Mammary epithelial cell (primary cell): ENCODE measurements around the gene GAA.

ENCODE experiments used
- EZH2 ChIP-seq: IDR thresholded peaks from 2 replicates; pipeline ENCODE4 v1.6.1; 2012; ENCODE audit warnings: low read length, inconsistent platforms, borderline replicate concordance
- TF ChIP-seq, protein P1 (sequence below), 2 donors: IDR thresholded peaks in 1 of 2; conservative IDR thresholded peaks in 1 of 2; 2 replicates each; pipeline ENCODE4 v1.5.1; 2011 to 2012; ENCODE audit warnings: inconsistent platforms in 2 of 2, low read length in 2 of 2, mild to moderate bottlenecking in 2 of 2, control low read depth in 1 of 2, low read depth in 1 of 2; ENCODE audit not compliant: insufficient read depth in 1 of 2; ENCODE audit errors: extremely low read depth in 1 of 2

- TF ChIP-seq, protein P1, sequence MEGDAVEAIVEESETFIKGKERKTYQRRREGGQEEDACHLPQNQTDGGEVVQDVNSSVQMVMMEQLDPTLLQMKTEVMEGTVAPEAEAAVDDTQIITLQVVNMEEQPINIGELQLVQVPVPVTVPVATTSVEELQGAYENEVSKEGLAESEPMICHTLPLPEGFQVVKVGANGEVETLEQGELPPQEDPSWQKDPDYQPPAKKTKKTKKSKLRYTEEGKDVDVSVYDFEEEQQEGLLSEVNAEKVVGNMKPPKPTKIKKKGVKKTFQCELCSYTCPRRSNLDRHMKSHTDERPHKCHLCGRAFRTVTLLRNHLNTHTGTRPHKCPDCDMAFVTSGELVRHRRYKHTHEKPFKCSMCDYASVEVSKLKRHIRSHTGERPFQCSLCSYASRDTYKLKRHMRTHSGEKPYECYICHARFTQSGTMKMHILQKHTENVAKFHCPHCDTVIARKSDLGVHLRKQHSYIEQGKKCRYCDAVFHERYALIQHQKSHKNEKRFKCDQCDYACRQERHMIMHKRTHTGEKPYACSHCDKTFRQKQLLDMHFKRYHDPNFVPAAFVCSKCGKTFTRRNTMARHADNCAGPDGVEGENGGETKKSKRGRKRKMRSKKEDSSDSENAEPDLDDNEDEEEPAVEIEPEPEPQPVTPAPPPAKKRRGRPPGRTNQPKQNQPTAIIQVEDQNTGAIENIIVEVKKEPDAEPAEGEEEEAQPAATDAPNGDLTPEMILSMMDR (conservative IDR thresholded peaks at IDR 0.05 in 1 of 2, IDR thresholded peaks at IDR 0.05 in 1 of 2; ENCODE audit: extremely low read depth in 1 of 2, insufficient read depth in 1 of 2, low read depth in 1 of 2, low read length in 2 of 2) = no peak
- no peak for TF ChIP-seq EZH2
Observed at GRCh38 chr17:80083136-80083661, 18.2 kb upstream of the GAA start.
